Activated effector memory CD4-positive, alpha-beta T cell treated with Interleukin-2 at 50 U/mL for 16 hours (primary cell): ENCODE results near the gene MAP3K4.

Source experiments
- DNase-seq: peaks from one replicate; pipeline ENCODE4 v3.0.0-alpha.2; 2020

Gene MAP3K4

GRCh38 chr6:161003336-161003735, 11.8 kb downstream of the MAP3K4 start:
- DNase-seq: no peak

GRCh38 chr6:161008245-161008644, 16.7 kb downstream of the MAP3K4 start:
- DNase-seq: no peak

GRCh38 chr6:161009991-161010390, 18.4 kb downstream of the MAP3K4 start:
- no peak for DNase-seq

GRCh38 chr6:161010418-161010817, 18.8 kb downstream of the MAP3K4 start:
- no peak for DNase-seq

GRCh38 chr6:161011492-161012480, 20.2 kb downstream of the MAP3K4 start:
- no peak for DNase-seq

GRCh38 chr6:161013695-161014094, 22.1 kb downstream of the MAP3K4 start:
- no peak for DNase-seq

GRCh38 chr6:161017766-161018564, 26.4 kb downstream of the MAP3K4 start:
- no peak for DNase-seq

- DNase-seq: no peak
These were observed 27.8 kb downstream of the MAP3K4 start for GRCh38 chr6:161019324-161019839.

- no peak for DNase-seq
These were observed 30.0 kb downstream of the MAP3K4 start for GRCh38 chr6:161021543-161021942.

GRCh38 chr6:161021998-161022743, 30.6 kb downstream of the MAP3K4 start:
- no peak for DNase-seq

GRCh38 chr6:161023316-161023715, 31.7 kb downstream of the MAP3K4 start:
- DNase-seq: no peak

GRCh38 chr6:161024364-161024920, 32.9 kb downstream of the MAP3K4 start:
- no peak for DNase-seq

- DNase-seq: no peak
These were observed 35.8 kb downstream of the MAP3K4 start for GRCh38 chr6:161027385-161027784.

GRCh38 chr6:161029195-161029809, 37.7 kb downstream of the MAP3K4 start:
- no peak for DNase-seq

GRCh38 chr6:161031721-161032495, 40.3 kb downstream of the MAP3K4 start:
- DNase-seq: no peak

GRCh38 chr6:161033667-161034066, 42.1 kb downstream of the MAP3K4 start:
- no peak for DNase-seq

GRCh38 chr6:161035182-161035980, 43.8 kb downstream of the MAP3K4 start:
- no peak for DNase-seq

GRCh38 chr6:161035981-161036263, 44.4 kb downstream of the MAP3K4 start:
- DNase-seq: no peak

GRCh38 chr6:161037873-161038228, 46.3 kb downstream of the MAP3K4 start:
- DNase-seq: no peak

- DNase-seq: no peak
These were observed 46.9 kb downstream of the MAP3K4 start for GRCh38 chr6:161038229-161039031.
